Measurements from ENCODE around the gene HCN2.
"Not testable (repeated sequence)": the region's sequence is repeated elsewhere in the genome, so short reads cannot be mapped to it uniquely, and the experiment has no call there.

HCN2 gene

DNA sequence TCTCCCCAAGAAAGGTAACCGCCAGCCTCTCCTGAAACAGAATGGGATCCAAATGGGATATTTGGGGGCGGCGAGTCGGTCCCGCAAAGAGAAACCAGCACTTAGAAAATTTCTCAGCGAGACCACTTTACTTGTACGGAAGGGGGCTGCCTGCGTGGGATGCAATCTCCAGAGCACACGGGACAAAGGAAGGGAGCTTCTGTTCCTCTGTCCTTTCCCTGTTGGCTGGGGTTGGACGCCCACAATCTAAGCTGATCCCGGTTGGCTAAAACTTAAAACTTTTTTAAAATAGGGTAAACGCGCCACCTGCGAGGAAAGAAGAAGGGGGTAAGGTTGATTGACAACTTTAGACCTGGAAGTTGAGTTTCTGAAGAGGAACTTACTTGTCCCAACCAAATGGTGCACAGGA is 18.1 kb upstream of the HCN2 start:
- peak; percentile 80 for DNase-seq (ENCODE audit: low spot score)

DNA sequence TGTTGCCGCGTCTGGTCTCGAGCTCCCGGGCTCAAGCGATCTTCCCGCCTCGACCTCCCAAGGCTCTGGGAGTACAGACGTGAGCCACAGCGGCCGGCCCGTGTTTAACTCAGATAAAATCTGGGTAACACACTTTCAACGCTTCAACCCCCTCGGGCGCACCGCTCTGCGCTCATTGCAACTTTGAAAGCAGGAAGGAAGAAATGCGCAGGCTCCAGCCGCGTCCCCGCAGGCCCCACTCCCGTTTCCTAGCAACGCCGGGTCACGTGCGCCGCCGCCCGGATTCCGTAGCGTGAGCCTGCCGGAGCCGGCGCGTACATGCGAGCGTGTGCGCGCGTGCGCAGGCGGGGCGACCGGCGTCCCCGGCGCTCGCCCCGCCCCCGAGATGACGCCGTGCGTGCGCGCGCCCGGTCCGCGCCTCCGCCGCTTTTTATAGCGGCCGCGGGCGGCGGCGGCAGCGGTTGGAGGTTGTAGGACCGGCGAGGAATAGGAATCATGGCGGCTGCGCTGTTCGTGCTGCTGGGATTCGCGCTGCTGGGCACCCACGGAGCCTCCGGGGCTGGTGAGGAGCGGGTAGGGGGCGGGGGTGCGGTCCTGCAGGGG is 17.4 kb upstream of the HCN2 start, which contains the start of gene BSG:
Gene BSG (plus strand): TSS at position 457 of the 603 bp plus-strand sequence. CDS start 39 bp downstream, at position 496.
- peak; percentile 99 for DNase-seq (ENCODE audit: low spot score)

DNA sequence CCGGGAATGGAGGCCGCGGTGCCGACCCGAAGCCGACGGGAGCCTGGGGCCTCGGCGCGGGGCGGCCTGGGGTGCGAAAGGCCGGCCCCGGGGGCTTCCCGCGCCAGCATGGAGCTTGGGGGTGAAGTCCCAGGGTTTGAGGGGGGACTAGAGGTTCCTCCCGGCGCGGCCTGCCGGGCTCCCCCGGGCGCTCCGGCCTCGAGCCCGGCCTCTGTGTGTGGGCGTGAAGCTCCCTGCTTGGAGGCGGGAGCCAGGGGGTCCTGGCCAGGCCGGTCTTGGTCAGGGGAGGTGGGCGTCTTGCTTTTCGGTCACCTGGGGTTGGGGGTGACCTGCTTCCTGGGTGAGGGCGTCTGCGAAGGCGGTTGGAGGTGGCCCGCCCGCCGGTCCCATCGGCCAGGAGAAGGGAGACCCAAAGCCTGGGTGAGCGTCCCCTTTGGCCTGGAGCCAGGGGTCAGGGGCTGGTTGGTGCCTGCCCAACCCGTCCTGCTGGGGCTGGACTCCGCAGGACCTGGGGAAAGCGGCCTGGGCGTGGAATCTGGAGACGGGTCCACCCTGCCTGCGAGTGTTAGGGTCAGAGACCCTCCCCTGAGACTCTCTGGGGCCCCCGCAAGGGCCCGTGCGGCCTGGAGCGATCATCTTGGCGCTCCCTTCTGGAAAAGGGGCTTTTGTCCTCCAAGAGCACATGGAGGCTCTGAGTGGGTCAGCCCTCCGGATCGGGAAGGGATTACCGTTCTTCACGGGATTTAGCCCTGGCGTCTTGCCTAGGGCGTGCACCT is 16.8 kb upstream of the HCN2 start:
- peak; percentile 51 for DNase-seq (ENCODE audit: low spot score)

- DNase-seq (ENCODE audit: low spot score) = no peak
These were observed 16.2 kb upstream of the HCN2 start for GRCh38 chr19:573519-573825.

GRCh38 chr19:574658-575526 is 14.8 kb upstream of the HCN2 start:
- no peak for DNase-seq (ENCODE audit: low spot score)

GRCh38 chr19:575527-576506 is 13.9 kb upstream of the HCN2 start:
- DNase-seq (ENCODE audit: low spot score) = no peak

GRCh38 chr19:576768-577438 is 12.8 kb upstream of the HCN2 start:
- DNase-seq (ENCODE audit: low spot score) = no peak

GRCh38 chr19:577439-578392 is 12.0 kb upstream of the HCN2 start:
- no peak for DNase-seq (ENCODE audit: low spot score)

- no peak for DNase-seq (ENCODE audit: low spot score)
These were observed 10.4 kb upstream of the HCN2 start for GRCh38 chr19:579111-579841.

DNA sequence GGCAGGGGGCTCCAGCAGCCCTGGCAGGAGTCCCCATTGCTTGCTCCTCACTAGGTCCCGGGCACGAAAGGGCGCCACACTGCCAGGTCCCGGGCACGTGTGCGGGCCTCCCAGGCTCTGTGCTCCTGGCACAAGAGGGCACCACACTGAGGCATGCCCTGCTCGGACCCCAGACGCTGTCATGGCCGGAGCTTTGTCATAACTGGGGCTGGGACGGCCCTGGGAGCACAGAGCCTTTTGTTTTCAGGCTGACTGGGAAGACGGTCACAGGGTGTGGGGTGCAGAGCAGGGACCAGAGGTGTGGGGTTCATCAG is 9.9 kb upstream of the HCN2 start:
- DNase-seq (ENCODE audit: low spot score) = no peak

DNA sequence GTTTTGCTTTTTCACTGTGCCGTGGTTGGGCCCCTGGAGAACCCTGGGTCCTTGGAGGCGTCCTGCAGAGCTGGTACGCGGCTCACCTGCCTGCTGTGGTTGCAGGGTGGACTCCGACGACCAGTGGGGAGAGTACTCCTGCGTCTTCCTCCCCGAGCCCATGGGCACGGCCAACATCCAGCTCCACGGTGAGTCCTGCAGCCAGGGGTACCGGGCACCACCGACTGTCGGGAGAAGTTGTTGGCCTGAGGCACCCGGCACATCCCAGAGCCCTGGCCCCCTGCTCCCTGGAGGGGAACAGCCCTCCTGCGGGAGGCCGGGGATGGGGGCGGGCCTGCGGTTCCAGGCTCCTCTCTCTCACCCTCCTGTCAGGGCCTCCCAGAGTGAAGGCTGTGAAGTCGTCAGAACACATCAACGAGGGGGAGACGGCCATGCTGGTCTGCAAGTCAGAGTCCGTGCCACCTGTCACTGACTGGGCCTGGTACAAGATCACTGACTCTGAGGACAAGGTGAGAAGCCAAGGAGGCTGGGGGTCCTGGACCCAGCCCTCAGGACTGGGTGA is 9.3 kb upstream of the HCN2 start:
- no peak for DNase-seq (ENCODE audit: low spot score)

DNA sequence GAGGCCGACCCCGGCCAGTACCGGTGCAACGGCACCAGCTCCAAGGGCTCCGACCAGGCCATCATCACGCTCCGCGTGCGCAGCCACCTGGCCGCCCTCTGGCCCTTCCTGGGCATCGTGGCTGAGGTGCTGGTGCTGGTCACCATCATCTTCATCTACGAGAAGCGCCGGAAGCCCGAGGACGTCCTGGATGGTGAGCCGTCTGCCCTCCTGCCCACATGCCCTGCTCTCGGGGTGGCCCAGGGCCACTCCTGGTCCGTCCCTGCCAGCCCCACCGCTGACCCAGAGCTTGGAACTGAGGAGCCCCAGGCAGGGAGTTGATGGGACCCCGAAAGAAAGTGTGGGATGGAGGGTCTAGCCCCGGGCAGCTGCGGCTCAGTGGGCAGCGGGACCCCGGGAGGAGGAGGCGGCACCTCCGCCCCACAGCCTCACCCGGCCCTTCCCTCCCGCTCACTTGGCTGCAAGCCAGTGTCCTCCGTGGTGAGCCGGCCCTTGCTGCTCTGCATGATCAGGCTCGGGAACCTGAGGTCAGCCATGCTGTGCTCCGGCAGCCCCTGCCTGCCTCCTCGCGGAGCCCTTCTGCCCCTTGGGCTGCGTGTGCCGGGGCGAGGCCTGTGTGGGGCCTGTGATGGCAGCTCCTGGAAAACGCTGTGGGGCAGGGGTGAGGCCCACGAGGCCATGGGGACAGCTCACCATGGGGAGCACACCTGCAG is 8.1 kb upstream of the HCN2 start:
- no peak for DNase-seq (ENCODE audit: low spot score)

- no peak for DNase-seq (ENCODE audit: low spot score)
These were observed 7.0 kb upstream of the HCN2 start for GRCh38 chr19:582497-583197.

DNA sequence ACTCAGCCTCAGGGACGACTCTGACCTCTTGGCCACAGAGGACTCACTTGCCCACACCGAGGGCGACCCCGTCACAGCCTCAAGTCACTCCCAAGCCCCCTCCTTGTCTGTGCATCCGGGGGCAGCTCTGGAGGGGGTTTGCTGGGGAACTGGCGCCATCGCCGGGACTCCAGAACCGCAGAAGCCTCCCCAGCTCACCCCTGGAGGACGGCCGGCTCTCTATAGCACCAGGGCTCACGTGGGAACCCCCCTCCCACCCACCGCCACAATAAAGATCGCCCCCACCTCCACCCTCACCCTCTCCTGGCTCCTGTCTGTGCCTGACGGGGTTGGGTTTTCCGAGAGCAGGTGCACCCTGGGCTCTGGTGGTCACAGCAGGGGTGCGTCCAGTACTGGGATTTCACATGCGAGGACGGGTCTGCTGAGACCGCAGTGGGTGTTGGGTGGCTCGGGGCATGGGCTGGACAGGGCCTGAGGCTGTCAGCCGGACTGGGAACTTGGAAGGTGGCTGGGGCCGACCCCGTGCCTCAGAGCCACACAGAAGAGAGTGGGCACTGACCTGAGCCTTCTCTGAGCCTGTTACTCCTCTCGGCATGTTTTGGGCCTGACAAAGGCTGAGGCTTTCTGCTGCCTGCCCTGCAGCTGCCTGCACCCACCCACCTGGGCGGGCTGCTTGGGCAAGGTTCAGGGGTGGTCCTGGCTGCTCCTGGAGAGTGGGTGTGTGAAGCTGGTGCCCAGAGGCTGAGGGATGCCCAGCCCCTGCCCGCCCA is 6.3 kb upstream of the HCN2 start:
- no peak for DNase-seq (ENCODE audit: low spot score)

- DNase-seq (ENCODE audit: low spot score) = no peak
These were observed 5.8 kb upstream of the HCN2 start for GRCh38 chr19:583968-584239.

- peak; percentile 74 for DNase-seq (ENCODE audit: low spot score)
These were observed 5.3 kb upstream of the HCN2 start for GRCh38 chr19:584240-585001.

GRCh38 chr19:585146-585545 is 4.5 kb upstream of the HCN2 start:
- DNase-seq (ENCODE audit: low spot score) = not testable (repeated sequence)

Data from NAMALWA (cell line).